Fibroblast of mammary gland (primary cell): ENCODE data around the gene UBR2.
"Not testable (repeated sequence)": the region's sequence is repeated elsewhere in the genome, so short reads cannot be mapped to it uniquely, and the experiment has no call there.

Experiments
- DNase-seq: peaks from one replicate; pipeline ENCODE4 v3.0.0-alpha.2; 2010; ENCODE audit warnings: low read depth
- H3K4me3 ChIP-seq: 2 replicates; pipeline ENCODE4 v1.5.1; 2011; ENCODE audit warnings: low read depth, mild to moderate bottlenecking, low read length, moderate library complexity; ENCODE audit not compliant: control insufficient read depth
- CTCF ChIP-seq: conservative IDR thresholded peaks from 2 replicates; pipeline ENCODE4 v1.5.1; 2011; ENCODE audit warnings: low read depth, low read length, inconsistent platforms; ENCODE audit not compliant: control insufficient read depth, insufficient read depth

Gene UBR2

GRCh38 chr6:42696526-42697267 is 132.9 kb downstream of the UBR2 start:
- peak; percentile 77 for DNase-seq
- H3K4me3 ChIP-seq = no peak overlapping the region
- TF ChIP-seq CTCF = no peak

- H3K4me3 ChIP-seq = no peak overlapping the region
- DNase-seq = no peak
- no peak for TF ChIP-seq CTCF
Observed at GRCh38 chr6:42697268-42697655, 133.4 kb downstream of the UBR2 start.

GRCh38 chr6:42698217-42698616 is 134.4 kb downstream of the UBR2 start:
- H3K4me3 ChIP-seq = no peak overlapping the region
- no peak for TF ChIP-seq CTCF
- DNase-seq = no peak

GRCh38 chr6:42702200-42702599 is 138.4 kb downstream of the UBR2 start:
- no peak for TF ChIP-seq CTCF
- no peak overlapping the region for H3K4me3 ChIP-seq
- DNase-seq = peak; percentile 73

GRCh38 chr6:42702786-42703185 is 139.0 kb downstream of the UBR2 start:
- not testable (repeated sequence) for H3K4me3 ChIP-seq, DNase-seq

GRCh38 chr6:42704251-42704936 is 140.6 kb downstream of the UBR2 start:
- peak; percentile 26 for DNase-seq
- H3K4me3 ChIP-seq = peak overlapping the region; percentile 28
- TF ChIP-seq CTCF = no peak

- no peak for DNase-seq
- no peak for TF ChIP-seq CTCF
- H3K4me3 ChIP-seq = no peak overlapping the region
Observed at GRCh38 chr6:42704937-42705374, 141.1 kb downstream of the UBR2 start.
